ENCODE measurements around the gene CDK5R2. TPM values are rescaled to one million over a fixed set of nuclear protein-coding genes. Genes with fewer than 3 reads are reported as not detected.

Gene CDK5R2
- total RNA-seq, 1 experiment from 2014 or later = 0.44 TPM

- intact Hi-C loops (cut with micrococcal nuclease) = no loop called here
- Histone ChIP-seq H3K27me3 (ENCODE audit: insufficient read depth, low read length) (0 out of 2 replicates have a peak, but pooled peaks cover 8% of the 10 kb centered on the region), H3K9me2 (ENCODE audit: insufficient read depth) (no peaks in the 10 kb centered on the region), H3K79me2 (ENCODE audit: insufficient read depth, low read length) (no peaks in the 10 kb centered on the region), H3K9me3 (ENCODE audit: control insufficient read depth in 1 of 2, insufficient read depth in 1 of 2, low read depth in 1 of 2, low read length in 2 of 2) (no peaks in the 10 kb centered on the region), H3K27ac (ENCODE audit: low read depth, low read length) (no peak within 1 kb of the TSS), H2AFZ (ENCODE audit: low read depth, low read length, poor library complexity, severe bottlenecking) (no peak within 1 kb of the TSS), H4K20me1 (ENCODE audit: insufficient read depth) (no peaks in the 10 kb centered on the region), H3K4me2 (ENCODE audit: low read length) (no peak within 1 kb of the TSS), H3K36me3 (ENCODE audit: control insufficient read depth in 1 of 2, insufficient read depth in 2 of 2, low read length in 2 of 2) (no peaks in the 10 kb centered on the region), H3K4me1 (ENCODE audit: control insufficient read depth in 1 of 2, insufficient read depth in 2 of 2, low read length in 2 of 2) (peaks cover 0 to 4% of the 10 kb centered on the region in 2 experiments; a peak in 1 of 4 replicates), H3K4me3 (replicated peaks in 1 of 2; ENCODE audit: low read depth in 1 of 2, low read length in 2 of 2) (no peak within 1 kb of the TSS), H3K9ac (ENCODE audit: low read length) (no peak within 1 kb of the TSS)
- POLR2A ChIA-PET = no interaction called here
- DNase-seq (ENCODE audit: low read depth, low spot score) (no peak), ATAC-seq (no peak)
- BruUV-seq (replicated peaks) = no TSS peak
- RAD21 ChIA-PET (ENCODE audit: low non-redundant PET in 1 of 2, low total read pairs in 2 of 2, uncharacterized antibody in 2 of 2, unreplicated experiment in 2 of 2) = no interaction called here
- CTCF ChIA-PET = no interaction called here
- TF ChIP-seq ZNF274 (IDR thresholded peaks at IDR 0.05; ENCODE audit: low read depth, low read length) (no peak), CEBPB (IDR thresholded peaks at IDR 0.05; ENCODE audit: low read depth) (no peak), FOSL1 (IDR thresholded peaks at IDR 0.05; ENCODE audit: low read depth) (no peak), TCF7L2 (IDR thresholded peaks at IDR 0.05; ENCODE audit: borderline replicate concordance, extremely low read depth, insufficient read depth, insufficient read length) (no peak), CBX3 (IDR thresholded peaks at IDR 0.05; ENCODE audit: low read depth) (no peak), EZH2 (IDR thresholded peaks at IDR 0.05) (no peak), ZBTB33 (IDR thresholded peaks at IDR 0.05; ENCODE audit: extremely low read depth, insufficient replicate concordance, low read length) (no peak), ATF3 (IDR thresholded peaks at IDR 0.05) (no peak), ELF1 (IDR thresholded peaks at IDR 0.05; ENCODE audit: borderline replicate concordance, low read depth) (no peak), SRF (IDR thresholded peaks at IDR 0.05; ENCODE audit: low read depth) (no peak), EZH2phosphoT487 (IDR thresholded peaks at IDR 0.05; ENCODE audit: borderline replicate concordance) (no peak), RAD21 (IDR thresholded peaks at IDR 0.05; ENCODE audit: low read depth) (no peak), POLR2A (IDR thresholded peaks at IDR 0.05; ENCODE audit: borderline replicate concordance, extremely low read depth, insufficient read depth, insufficient read length) (no peak), YY1 (IDR thresholded peaks at IDR 0.05; ENCODE audit: extremely low read depth, insufficient replicate concordance, low read depth, low read length) (no peak), ZFX (IDR thresholded peaks at IDR 0.05) (no peak), POLR2AphosphoS5 (IDR thresholded peaks at IDR 0.05; ENCODE audit: low read depth, low read length) (no peak)
Observed at GRCh38 chr2:218985021-218985324, 25.5 kb downstream of the CDK5R2 start, which contains the start of gene FEV. Gene FEV (minus strand): TSS chr2:218985184. CDS start chr2:218985075, 109 bp downstream.

Measured in HCT116 (cell line).